GM21619 (cell line): ENCODE data around the gene DAB1.

Source experiments
- ATAC-seq: cut with Tn5 transposase; IDR thresholded peaks from one replicate; pipeline ENCODE4 v1.9.1; 2021; ENCODE audit not compliant: unreplicated experiment

The DAB1 gene

GRCh38 chr1:56961426-56961825, 462.4 kb downstream of the DAB1 start:
- ATAC-seq, result no peak

- ATAC-seq, result no peak
Observed at GRCh38 chr1:56958526-56958925, 465.3 kb downstream of the DAB1 start.

GRCh38 chr1:56957931-56958330, 465.9 kb downstream of the DAB1 start:
- ATAC-seq, result no peak

GRCh38 chr1:56954664-56955063, 469.2 kb downstream of the DAB1 start:
- ATAC-seq, result no peak

- ATAC-seq, result no peak
Observed at GRCh38 chr1:56953386-56953785, 470.5 kb downstream of the DAB1 start.

GRCh38 chr1:56952501-56952900, 471.4 kb downstream of the DAB1 start:
- no peak for ATAC-seq

- ATAC-seq, result no peak
Observed at GRCh38 chr1:56948403-56949023, 475.3 kb downstream of the DAB1 start.
